ENCODE results near the gene XYLT1.

XYLT1 gene

DNA sequence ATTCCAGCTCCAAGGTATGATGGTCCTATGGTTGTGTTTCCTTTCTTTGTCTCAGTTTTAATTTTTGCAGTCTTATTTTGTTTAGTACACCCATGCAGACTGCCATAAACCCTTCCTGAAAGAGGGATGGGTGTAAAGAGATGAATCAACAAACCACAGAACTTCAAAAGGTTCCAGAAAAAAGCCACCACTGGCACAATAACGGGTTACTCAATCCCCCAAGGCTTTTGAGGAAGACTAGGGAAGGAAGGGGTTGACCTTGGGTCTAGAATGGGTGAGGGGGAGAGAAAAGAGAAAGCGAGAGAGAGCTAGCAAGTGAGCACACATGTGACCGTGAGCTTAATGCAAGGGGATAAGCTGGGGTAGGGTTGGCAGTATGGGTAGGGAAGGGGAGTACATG, 168.1 kb downstream of the XYLT1 start:
- no peak for DNase-seq

DNA sequence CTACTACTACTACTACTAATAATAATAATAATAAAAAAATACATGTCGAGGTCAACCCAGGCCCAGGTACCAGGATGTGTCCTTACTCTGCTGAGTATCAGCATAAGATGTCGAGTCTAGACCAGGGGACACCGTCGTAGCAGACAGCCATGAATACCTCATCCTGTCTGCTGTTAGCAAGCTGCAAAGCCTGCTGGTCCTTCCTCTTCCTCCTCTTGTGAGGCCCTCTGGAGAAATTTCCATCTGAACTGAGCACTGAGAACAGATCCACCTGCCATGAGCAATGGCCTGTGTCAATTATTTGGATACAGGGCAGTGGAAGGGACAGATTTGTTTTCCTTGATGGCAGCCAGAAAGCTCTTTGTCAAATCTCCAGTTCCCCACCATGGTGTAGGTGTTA, 168.5 kb downstream of the XYLT1 start:
- DNase-seq = no peak

- DNase-seq = no peak
Measured at GRCh38 chr16:17301593-17302135, 169.1 kb downstream of the XYLT1 start.

- DNase-seq = no peak
Measured at GRCh38 chr16:17301184-17301583, 169.6 kb downstream of the XYLT1 start.

- DNase-seq = no peak
Measured at GRCh38 chr16:17299790-17300189, 171.0 kb downstream of the XYLT1 start.

GRCh38 chr16:17298238-17298637, 172.5 kb downstream of the XYLT1 start:
- no peak for DNase-seq

GRCh38 chr16:17296431-17296830, 174.3 kb downstream of the XYLT1 start:
- no peak for DNase-seq

DNA sequence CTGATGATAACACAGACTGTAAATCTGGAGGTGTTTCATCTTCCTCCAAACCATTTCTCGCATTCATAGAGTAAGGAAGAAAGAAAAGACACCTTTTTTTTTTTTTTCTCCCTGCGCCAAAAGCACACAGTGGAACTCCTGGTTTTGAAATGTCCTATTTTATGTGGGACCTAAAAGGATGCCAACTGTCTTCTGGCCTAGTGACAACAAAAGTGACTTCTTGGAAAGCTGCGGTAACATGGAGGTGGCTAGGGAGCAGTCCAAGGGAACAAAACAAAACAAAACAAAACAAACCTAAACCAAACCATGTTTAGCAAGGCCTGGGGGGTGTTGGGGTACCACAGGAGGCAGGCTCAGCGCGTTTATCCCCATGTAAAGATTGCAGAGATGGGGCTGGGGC, 174.8 kb downstream of the XYLT1 start:
- no peak for DNase-seq

- no peak for DNase-seq
Measured at GRCh38 chr16:17294856-17295255, 175.9 kb downstream of the XYLT1 start.

GRCh38 chr16:17293813-17294558, 176.8 kb downstream of the XYLT1 start:
- DNase-seq = no peak

DNA sequence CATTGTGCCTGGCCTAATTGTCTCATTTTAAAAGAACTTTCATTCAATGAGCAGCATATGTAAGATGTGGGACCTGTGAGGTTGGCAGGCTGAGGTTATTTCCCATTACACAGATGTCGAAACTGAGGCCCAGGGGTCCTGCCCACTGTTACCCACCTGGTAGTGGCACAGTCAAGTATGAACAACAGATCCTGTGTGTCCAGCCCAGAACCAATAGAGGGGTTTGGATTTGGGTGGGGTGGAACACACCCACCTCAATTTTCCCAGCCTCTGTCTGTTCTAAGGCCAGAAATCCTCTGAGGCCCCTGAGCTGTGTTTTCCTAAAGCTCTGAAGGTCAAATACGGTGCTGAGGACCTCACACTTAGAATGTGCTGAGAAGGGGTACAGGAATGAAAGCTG, 179.5 kb downstream of the XYLT1 start:
- no peak for DNase-seq

DNA sequence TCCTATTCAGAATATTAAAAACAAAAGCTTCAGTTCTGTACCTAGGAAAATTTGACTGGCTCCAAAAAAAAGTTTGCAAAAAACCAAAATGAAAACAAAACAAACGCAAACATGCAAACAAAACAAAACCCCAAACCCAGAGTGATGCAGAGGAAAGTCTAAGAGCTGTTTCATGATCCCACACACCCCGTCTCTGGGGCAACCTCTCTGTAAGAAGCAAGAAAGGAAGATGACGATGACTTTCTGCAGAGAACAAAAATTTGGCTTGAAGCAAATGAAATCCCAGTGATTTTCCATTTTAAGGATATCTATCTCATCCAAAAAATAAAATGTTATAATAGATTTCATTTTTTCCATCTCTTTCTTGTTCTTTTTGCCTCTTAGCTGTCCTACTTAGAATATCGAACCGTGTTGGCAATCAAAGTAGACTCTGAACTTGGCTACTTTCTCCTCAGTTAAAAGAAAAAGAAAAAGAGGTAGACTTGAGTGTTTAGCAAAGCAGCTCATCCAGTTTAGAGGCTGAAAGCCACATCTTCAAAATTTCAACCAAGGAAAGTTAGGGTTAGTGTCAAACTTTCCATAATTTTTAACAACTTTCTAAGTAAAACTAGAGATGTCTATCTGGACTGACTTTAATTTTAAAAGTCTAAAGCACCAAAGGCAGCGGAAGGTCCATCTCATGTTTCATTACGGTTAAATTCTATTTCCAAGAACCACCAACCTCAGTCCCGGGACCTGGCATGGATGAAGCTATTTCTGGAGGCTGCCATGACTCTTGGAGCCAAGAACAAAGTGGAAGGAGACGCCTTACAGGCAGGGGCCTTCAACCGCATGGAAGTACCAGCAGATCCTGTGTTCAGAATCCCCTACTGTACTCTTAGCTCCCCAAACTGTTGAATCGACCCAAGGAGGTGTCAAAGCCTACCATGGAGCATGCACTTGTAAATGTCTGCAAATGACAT, 180.8 kb downstream of the XYLT1 start:
- DNase-seq = no peak

GRCh38 chr16:17289050-17289449, 181.7 kb downstream of the XYLT1 start:
- DNase-seq = no peak

DNA sequence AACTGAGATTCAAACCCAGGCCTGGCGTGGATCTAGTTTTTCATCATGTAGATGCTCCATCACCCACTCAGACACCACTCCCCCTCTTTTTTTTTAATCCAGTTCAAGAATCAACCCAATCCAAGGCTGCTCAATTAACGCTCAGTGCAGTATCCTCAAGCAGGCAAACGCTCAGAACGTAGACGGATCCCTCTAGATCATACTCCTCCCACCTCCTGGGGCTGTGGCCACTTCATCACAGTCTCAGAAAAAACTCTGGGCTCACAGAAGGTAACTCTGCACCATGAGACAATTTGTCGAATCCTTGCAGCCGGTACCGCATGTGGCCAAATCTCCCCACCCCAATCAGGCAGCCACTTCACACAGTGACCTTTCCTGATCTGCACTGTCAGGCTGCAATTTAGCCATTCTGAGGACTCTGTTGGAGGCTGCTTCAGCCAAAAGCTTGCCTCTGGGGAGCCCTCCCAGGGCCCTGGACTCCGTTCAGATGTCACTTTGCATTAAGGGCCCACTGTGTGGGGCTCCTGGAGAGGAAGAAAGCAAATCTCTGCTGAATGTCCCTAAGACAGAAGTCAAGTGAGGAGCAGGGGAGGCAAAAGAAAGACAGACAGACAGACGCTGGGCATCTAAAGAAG, 183.5 kb downstream of the XYLT1 start:
- DNase-seq = no peak

- DNase-seq = no peak
Measured at GRCh38 chr16:17286443-17286842, 184.3 kb downstream of the XYLT1 start.

GRCh38 chr16:17283016-17283415, 187.7 kb downstream of the XYLT1 start:
- DNase-seq = no peak

- no peak for DNase-seq
Measured at GRCh38 chr16:17282247-17282646, 188.5 kb downstream of the XYLT1 start.

DNA sequence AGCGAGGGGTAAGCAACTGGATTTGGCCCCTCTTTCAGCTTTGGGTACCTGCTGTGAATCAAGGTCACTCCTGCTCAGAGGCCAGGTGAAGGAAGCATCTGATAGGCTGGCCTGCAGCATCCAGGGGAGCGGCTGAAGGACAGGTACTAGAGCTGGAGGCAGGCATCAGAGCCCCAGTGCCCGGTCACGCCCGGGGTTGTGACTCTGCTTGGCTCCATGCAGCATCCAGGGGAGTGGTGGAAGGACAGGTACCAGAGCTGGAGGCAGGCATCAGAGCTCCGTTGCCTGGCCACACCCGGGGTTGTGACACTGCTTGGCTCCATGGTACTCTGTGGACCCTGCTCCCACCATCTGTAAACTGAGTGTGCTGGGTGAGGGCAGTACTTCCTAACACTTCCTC, 189.7 kb downstream of the XYLT1 start:
- no peak for DNase-seq

DNA sequence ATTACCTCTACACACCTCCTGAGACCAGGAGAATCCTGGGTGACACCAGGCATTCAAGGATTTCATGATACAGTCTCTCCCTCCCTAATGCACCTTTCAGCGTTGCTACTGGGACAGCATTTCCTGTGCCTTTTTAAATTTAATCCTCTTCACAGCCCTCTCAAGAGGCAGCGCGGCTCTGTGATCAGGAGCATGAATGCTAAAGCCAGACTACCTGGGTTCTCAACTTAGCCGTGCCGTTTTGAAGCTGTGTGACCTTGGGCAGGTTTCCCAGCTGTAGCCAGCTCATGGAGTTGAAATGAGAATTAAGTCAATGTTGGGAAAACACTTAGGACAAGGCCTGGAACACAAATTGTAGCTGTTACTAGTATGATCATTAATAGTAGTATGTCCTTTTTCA, 191.8 kb downstream of the XYLT1 start:
- DNase-seq = no peak

GRCh38 chr16:17277981-17278381, 192.8 kb downstream of the XYLT1 start:
- no peak for DNase-seq

GRCh38 chr16:17276610-17277009, 194.2 kb downstream of the XYLT1 start:
- DNase-seq = no peak

DNA sequence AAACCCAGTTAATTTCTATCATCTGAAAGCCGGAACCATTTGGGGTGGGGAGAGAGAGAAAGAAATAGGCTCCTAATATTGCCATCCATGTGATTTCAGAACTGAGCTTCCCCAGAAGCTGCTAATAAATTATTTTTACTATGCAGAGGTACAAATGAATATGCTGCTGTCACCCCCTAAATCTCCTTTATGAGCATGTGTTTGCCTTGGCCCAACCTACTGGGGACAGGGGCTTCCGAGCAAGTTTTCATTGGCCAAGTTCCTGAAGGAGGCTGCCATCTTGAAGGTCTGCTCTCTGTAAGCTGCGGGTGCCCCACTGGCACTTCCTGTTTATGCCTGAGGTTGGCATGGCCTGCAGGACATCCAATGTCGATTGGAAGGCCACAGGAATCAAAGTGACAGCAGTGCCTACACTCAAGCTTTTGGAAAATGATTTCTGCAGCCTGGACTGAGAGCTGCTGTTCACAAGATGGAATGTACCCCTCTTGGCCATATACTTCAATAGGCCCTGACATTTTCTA, 194.7 kb downstream of the XYLT1 start:
- no peak for DNase-seq
